ENCODE measurements around the gene BABAM2. TPM values are rescaled to one million over a fixed set of nuclear protein-coding genes. Genes with fewer than 3 reads are reported as not detected.
"Not testable (repeated sequence)": the region's sequence is repeated elsewhere in the genome, so short reads cannot be mapped to it uniquely, and the experiment has no call there.

BABAM2 gene
- total and polyA plus RNA-seq, 7 donors = 34.2 to 74.5 (median 52.3) TPM

- intact Hi-C loops (cut with DNase I) = loop anchor here in 1 of 2 donors (2.0 to 5.0 kb wide), 2 partner anchors 293 to 309 kb away; no protein-coding TSS in a partner anchor
- no peaks in the 10 kb centered on the region for H3K9me3 ChIP-seq
- no peak for DNase-seq
- peak overlapping the region; percentile 72 for H3K27ac ChIP-seq
- TF ChIP-seq CTCF (IDR thresholded peaks at IDR 0.05) = no peak
- 71 to 90% (median 76%) methylated on average over 2 of the region's 2 CpGs for WGBS, 3 donors
- no peak overlapping the region for H3K4me3 ChIP-seq
- H3K27me3 ChIP-seq (ENCODE audit: insufficient read depth in 3 of 3, low read length in 2 of 3) = no peaks in the 10 kb centered on the region
- ATAC-seq = no peak
- no peaks in the 10 kb centered on the region for H3K36me3 ChIP-seq (ENCODE audit: insufficient read depth in 1 of 2, low read depth in 1 of 2)
- H3K4me1 ChIP-seq = peaks cover 35% of the 10 kb centered on the region
These were observed 213.1 kb downstream of the BABAM2 start for GRCh38 chr2:28103611-28104010.

- intact Hi-C loops (cut with DNase I) = no loop called here
- WGBS, 3 donors = 58 to 81% (median 65%) methylated on average over 2 of the region's 2 CpGs
These were observed 217.6 kb downstream of the BABAM2 start for GRCh38 chr2:28108143-28108542.

GRCh38 chr2:28113771-28114170 lies 223.2 kb downstream of the BABAM2 start:
- H3K27me3 ChIP-seq (ENCODE audit: insufficient read depth in 3 of 3, low read length in 2 of 3); H3K4me1 ChIP-seq; intact Hi-C loops (cut with DNase I); H3K27ac ChIP-seq; H3K36me3 ChIP-seq (ENCODE audit: insufficient read depth in 1 of 2, low read depth in 1 of 2); ATAC-seq; DNase-seq; H3K4me3 ChIP-seq; H3K9me3 ChIP-seq: not testable (repeated sequence)

More at GRCh38 chr2:28108143-28108542, 217.6 kb downstream of the BABAM2 start:
- Histone ChIP-seq H3K9me3 (no peaks in the 10 kb centered on the region), H3K27me3 (ENCODE audit: insufficient read depth in 3 of 3, low read length in 2 of 3) (no peaks in the 10 kb centered on the region), H3K27ac (no peak overlapping the region), H3K4me1 (peaks cover 5% of the 10 kb centered on the region), H3K4me3 (no peak overlapping the region), H3K36me3 (ENCODE audit: insufficient read depth in 1 of 2, low read depth in 1 of 2) (no peaks in the 10 kb centered on the region)
- ATAC-seq = no peak
- DNase-seq = no peak
- no peak for TF ChIP-seq CTCF (IDR thresholded peaks at IDR 0.05)

- no peaks in the 10 kb centered on the region for H3K27me3 ChIP-seq (ENCODE audit: insufficient read depth in 3 of 3, low read length in 2 of 3)
- H3K36me3 ChIP-seq (ENCODE audit: insufficient read depth in 1 of 2, low read depth in 1 of 2) = no peaks in the 10 kb centered on the region
- 81 to 91% (median 86%) methylated on average over 2 of the region's 2 CpGs for WGBS, 3 donors
- no peaks in the 10 kb centered on the region for H3K9me3 ChIP-seq
- no peak overlapping the region for H3K27ac ChIP-seq
- ATAC-seq = peak in 1 of 4 donors; percentile 19
- no peak for TF ChIP-seq CTCF (IDR thresholded peaks at IDR 0.05)
- no peak for DNase-seq
- H3K4me3 ChIP-seq = no peak overlapping the region
- peaks cover 19% of the 10 kb centered on the region for H3K4me1 ChIP-seq
- intact Hi-C loops (cut with DNase I) = no loop called here
These were observed 226.6 kb downstream of the BABAM2 start for GRCh38 chr2:28117104-28117596.

- ATAC-seq (peak; percentile 77 to 91 (median 80)), DNase-seq (no peak)
- intact Hi-C loops (cut with DNase I) = no loop called here
- H3K27ac ChIP-seq = peak overlapping the region; percentile 32
- peaks cover 19% of the 10 kb centered on the region for H3K4me1 ChIP-seq
- H3K4me3 ChIP-seq = no peak overlapping the region
- H3K9me3 ChIP-seq = no peaks in the 10 kb centered on the region
- 21 to 39% (median 30%) methylated on average over 1 of the region's 1 CpG for WGBS, 3 donors
- H3K27me3 ChIP-seq (ENCODE audit: insufficient read depth in 3 of 3, low read length in 2 of 3) = no peaks in the 10 kb centered on the region
- H3K36me3 ChIP-seq (ENCODE audit: insufficient read depth in 1 of 2, low read depth in 1 of 2) = no peaks in the 10 kb centered on the region
- no peak for TF ChIP-seq CTCF (IDR thresholded peaks at IDR 0.05)
These were observed 229.1 kb downstream of the BABAM2 start for GRCh38 chr2:28119631-28120030.
